Transverse colon (tissue), 4 donors: Measurements from ENCODE around the gene LTBP2.

ENCODE experiments used
- POLR2AphosphoS5 ChIP-seq, 3 donors: sonication (generic); formaldehyde crosslinking; IDR thresholded peaks; one replicate each; pipeline ENCODE4 v1.6.1; 2016; ENCODE audit warnings: antibody characterized with exemption in 3 of 3
- TF ChIP-seq, protein P1 (sequence below), 5 experiments: fragments of 200-600 bp in 3 of 5; fragments of 450-650 bp in 2 of 5; sonication (generic) in 3 of 5; IDR thresholded peaks; 1 replicate in 2 of 5; 2 replicates in 3 of 5; pipeline ENCODE4 v1.5.1; 2016 to 2017; ENCODE audit warnings: antibody characterized with exemption in 5 of 5, inconsistent platforms in 3 of 5, mild to moderate bottlenecking in 2 of 5, moderate library complexity in 1 of 5

DNA sequence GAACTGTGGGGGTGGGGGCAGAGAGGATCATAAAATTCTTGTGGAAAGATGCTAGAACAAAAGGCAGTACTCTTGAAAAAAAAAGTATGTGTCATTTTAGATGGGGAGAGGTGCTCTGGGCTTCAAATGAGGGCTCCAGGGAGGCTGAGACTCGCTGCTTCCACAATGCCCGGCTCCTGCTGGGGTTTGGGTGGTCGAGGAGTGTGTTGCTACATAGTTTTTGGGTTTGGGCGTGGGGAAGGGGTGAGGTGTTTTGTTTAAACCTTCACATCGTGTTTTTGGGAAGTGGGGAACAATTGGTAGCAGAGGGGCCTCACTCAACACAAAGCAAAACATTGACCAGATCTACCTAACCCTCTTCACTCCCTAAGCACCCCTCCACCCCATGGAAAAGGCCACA lies 110.3 kb downstream of the LTBP2 start:
- TF ChIP-seq, protein P1, sequence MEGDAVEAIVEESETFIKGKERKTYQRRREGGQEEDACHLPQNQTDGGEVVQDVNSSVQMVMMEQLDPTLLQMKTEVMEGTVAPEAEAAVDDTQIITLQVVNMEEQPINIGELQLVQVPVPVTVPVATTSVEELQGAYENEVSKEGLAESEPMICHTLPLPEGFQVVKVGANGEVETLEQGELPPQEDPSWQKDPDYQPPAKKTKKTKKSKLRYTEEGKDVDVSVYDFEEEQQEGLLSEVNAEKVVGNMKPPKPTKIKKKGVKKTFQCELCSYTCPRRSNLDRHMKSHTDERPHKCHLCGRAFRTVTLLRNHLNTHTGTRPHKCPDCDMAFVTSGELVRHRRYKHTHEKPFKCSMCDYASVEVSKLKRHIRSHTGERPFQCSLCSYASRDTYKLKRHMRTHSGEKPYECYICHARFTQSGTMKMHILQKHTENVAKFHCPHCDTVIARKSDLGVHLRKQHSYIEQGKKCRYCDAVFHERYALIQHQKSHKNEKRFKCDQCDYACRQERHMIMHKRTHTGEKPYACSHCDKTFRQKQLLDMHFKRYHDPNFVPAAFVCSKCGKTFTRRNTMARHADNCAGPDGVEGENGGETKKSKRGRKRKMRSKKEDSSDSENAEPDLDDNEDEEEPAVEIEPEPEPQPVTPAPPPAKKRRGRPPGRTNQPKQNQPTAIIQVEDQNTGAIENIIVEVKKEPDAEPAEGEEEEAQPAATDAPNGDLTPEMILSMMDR (IDR thresholded peaks at IDR 0.05), result no peak
- no peak for TF ChIP-seq POLR2AphosphoS5 (IDR thresholded peaks at IDR 0.05)
